Mesothelial cell of epicardium (in vitro differentiated cells): ENCODE results near the gene TNFRSF14. TPM values are rescaled to one million over a fixed set of nuclear protein-coding genes. Genes with fewer than 3 reads are reported as not detected.

ENCODE experiments used
- DNase-seq, 2 experiments: peaks; one replicate each; pipeline ENCODE4 v3.0.0; 2021; ENCODE audit warnings: low spot score in 2 of 2; ENCODE audit not compliant: unreplicated experiment in 2 of 2
- H3K27ac Mint-ChIP-seq: 2 replicates; pipeline ENCODE4 v1.8.0; 2021; ENCODE audit warnings: mixed read lengths
- H3K27me3 Mint-ChIP-seq: 2 replicates; pipeline ENCODE4 v1.8.0; 2021; ENCODE audit warnings: low read depth, mixed read lengths
- H3K36me3 Mint-ChIP-seq: 2 replicates; pipeline ENCODE4 v1.8.0; 2021; ENCODE audit warnings: mixed read lengths
- H3K4me1 Mint-ChIP-seq: 2 replicates; pipeline ENCODE4 v1.8.0; 2021; ENCODE audit warnings: mixed read lengths
- H3K4me3 Mint-ChIP-seq: 2 replicates; pipeline ENCODE4 v1.8.0; 2021; ENCODE audit warnings: mild to moderate bottlenecking, moderate library complexity, mixed read lengths
- H3K9me3 Mint-ChIP-seq: 2 replicates; pipeline ENCODE4 v1.8.0; 2021; ENCODE audit warnings: mixed read lengths
- CTCF ChIP-seq: fragments of 200-600 bp; sonication (generic); IDR thresholded peaks from one replicate; pipeline ENCODE4 v1.5.0; 2021; ENCODE audit warnings: antibody characterized with exemption; ENCODE audit not compliant: unreplicated experiment
- total RNA-seq: library from RNA; stranded (reverse); gene quantifications from 3 replicates; pipeline ENCODE4 v1.2.1, GENCODE V29; 2021

TNFRSF14 gene
- total RNA-seq, 1 donor from 2014 or later, result 1.1 TPM

GRCh38 chr1:2612591-2613365 is 56.6 kb downstream of the TNFRSF14 start:
- no peak for DNase-seq
- Mint-ChIP-seq H3K4me3 (no peak overlapping the region), H3K4me1 (no peaks in the 10 kb centered on the region), H3K9me3 (peaks cover 29% of the 10 kb centered on the region), H3K27me3 (peaks cover 12% of the 10 kb centered on the region), H3K36me3 (no peaks in the 10 kb centered on the region), H3K27ac (no peak overlapping the region)
- TF ChIP-seq CTCF, result no peak

Other genes starting within 250 kb of the TNFRSF14 start
- gene MORN1, start 164.8 kb upstream of the TNFRSF14 start, total RNA-seq, result 21.6 to 25.0 TPM (median 24.3 TPM) in 3 replicates
- 94.5 to 103 TPM (median 95.1 TPM) in 3 replicates for gene RER1, start 164.5 kb upstream of the TNFRSF14 start, total RNA-seq
- gene PEX10, start 143.8 kb upstream of the TNFRSF14 start, total RNA-seq, result 25.8 to 26.6 TPM (median 25.9 TPM) in 3 replicates
- gene PLCH2, start 80.1 kb upstream of the TNFRSF14 start, total RNA-seq, result 1.7 to 2.1 TPM (median 1.8 TPM) in 3 replicates
- gene PANK4, start 29.8 kb upstream of the TNFRSF14 start, total RNA-seq, result 43.1 to 50.8 TPM (median 45.4 TPM) in 3 replicates
- not detected in 3 replicates for gene HES5, start 26.1 kb upstream of the TNFRSF14 start, total RNA-seq
- gene PRXL2B, start 30.4 kb downstream of the TNFRSF14 start, total RNA-seq, result 33.4 to 37.1 TPM (median 34.7 TPM) in 3 replicates
- 2.2 to 4.5 TPM (median 3.4 TPM) in 3 replicates for gene MMEL1, start 76.6 kb downstream of the TNFRSF14 start, total RNA-seq
- 3.5 to 3.6 TPM (median 3.5 TPM) in 3 replicates for gene TTC34, start 245.3 kb downstream of the TNFRSF14 start, total RNA-seq